Spleen (tissue), 7 donors: ENCODE measurements around the gene EPB41.

Experiments used
- CTCF ChIP-seq, 11 experiments: fragments of 200-600 bp in 7 of 11; fragments of 450-650 bp in 4 of 11; sonication (generic) in 4 of 11; IDR thresholded peaks in 8 of 11; conservative IDR thresholded peaks in 3 of 11; 1 replicate in 7 of 11; 2 replicates in 4 of 11; pipeline versions ENCODE4 v1.4.0 to v1.8.0; 2016 to 2021; ENCODE audit warnings: antibody characterized with exemption in 11 of 11, inconsistent platforms in 4 of 11, mild to moderate bottlenecking in 1 of 11
- POLR2AphosphoS5 ChIP-seq, 3 donors: sonication (generic); formaldehyde crosslinking; IDR thresholded peaks; one replicate each; pipeline ENCODE4 v1.5.1; 2017; ENCODE audit warnings: antibody characterized with exemption in 3 of 3
- donor health status: DM: no; HTN: no; CAD: no; lungs with moderate emphysema.
- donor health status: DM: no; HTN: no; CAD: no.
- donor health status: DM: no; HTN: no; CAD: no.

- TF ChIP-seq POLR2AphosphoS5 (IDR thresholded peaks at IDR 0.05) (no peak), CTCF (IDR thresholded peaks at IDR 0.05 in 8 of 11, conservative IDR thresholded peaks at IDR 0.05 in 3 of 11) (no peak)
Measured at GRCh38 chr1:29157269-29157601, 242.9 kb downstream of the EPB41 start.
